Testis (tissue), 2 donors: Measurements from ENCODE around the gene PBX4.

Source experiments
- CTCF ChIP-seq, 3 experiments: fragments of 450-650 bp in 2 of 3; fragments of 200-600 bp in 1 of 3; sonication (generic) in 1 of 3; IDR thresholded peaks; one replicate each; pipeline ENCODE4 v1.5.1; 2016 to 2019; ENCODE audit warnings: antibody characterized with exemption in 3 of 3, mild to moderate bottlenecking in 2 of 3, moderate library complexity in 1 of 3
- POLR2A ChIP-seq: fragments of 450-650 bp; IDR thresholded peaks from one replicate; pipeline ENCODE4 v1.6.1; 2017; ENCODE audit warnings: antibody characterized with exemption, mild to moderate bottlenecking, moderate library complexity

- TF ChIP-seq CTCF (IDR thresholded peaks at IDR 0.05), result no peak
- no peak for TF ChIP-seq POLR2A
Observed at GRCh38 chr19:19550972-19551852, 67.3 kb downstream of the PBX4 start.
